CD4-positive, alpha-beta T cell treated with Interferon gamma for 1 hour (primary cell): ENCODE results near the gene FBN2.

ENCODE experiments used
- DNase-seq: peaks from one replicate; pipeline ENCODE4 v3.0.0-alpha.2; 2020

The FBN2 gene

DNA sequence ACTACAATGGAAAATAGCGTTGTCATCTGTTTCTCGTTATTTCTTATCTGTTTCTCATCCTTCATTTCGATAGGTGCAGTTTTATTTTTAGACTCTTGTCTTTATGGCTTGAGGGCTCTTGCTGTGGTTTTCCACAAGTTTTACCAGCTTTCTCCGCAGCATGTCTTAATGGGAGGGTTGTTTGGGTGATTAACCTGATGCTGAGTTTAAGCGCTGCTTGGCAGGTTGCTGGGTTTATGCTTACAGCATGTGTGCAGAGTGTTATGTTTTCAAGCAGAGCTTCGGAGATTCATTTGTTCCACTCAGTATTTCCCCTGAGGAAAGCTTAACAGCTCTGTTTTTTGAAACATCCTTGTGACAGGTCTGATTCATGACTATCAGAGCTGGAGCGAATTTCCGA is 300.5 kb downstream of the FBN2 start:
- no peak for DNase-seq

DNA sequence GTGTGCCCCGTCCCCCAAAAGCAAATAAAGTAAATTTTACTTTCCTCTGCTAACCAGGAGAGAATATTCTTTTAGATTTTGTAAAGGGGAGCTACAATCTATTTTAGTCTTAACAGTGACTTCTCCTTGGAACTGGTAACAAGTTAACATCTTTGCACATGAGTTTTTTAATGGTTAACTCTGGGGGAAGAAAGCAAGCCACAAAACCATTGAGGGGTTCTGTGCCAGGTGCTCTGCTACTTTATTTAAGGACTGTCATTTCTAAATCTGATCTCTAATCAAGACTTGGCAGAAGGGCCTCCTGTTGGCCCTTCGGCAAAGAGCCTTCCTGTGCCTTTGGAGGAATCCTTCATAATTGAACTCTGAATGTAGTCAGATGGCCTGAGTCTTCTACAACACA is 301.0 kb downstream of the FBN2 start:
- DNase-seq, result no peak

GRCh38 chr5:128236334-128236733 is 301.7 kb downstream of the FBN2 start:
- DNase-seq, result no peak

GRCh38 chr5:128234928-128235641 is 303.0 kb downstream of the FBN2 start:
- DNase-seq, result no peak

- DNase-seq, result no peak
Observed at GRCh38 chr5:128228521-128228920, 309.5 kb downstream of the FBN2 start.

DNA sequence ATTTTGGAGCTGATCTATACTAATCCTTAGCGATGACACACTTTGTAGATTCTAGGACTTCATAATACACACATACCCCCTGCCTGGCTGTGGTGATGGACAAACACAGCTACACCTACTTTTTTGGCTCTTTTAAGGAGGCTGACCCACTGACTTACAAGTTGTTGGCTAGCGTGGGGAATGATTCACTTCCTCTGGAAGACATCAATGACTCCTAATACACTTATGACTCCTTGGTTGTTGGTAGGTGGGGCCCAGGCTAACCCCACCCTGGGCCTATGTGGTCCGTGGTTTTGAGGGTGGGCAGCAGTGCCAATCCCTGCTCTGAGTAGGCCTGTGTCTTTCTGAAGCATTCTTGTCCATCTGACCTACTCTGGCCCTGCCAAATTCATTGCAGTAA is 310.0 kb downstream of the FBN2 start:
- no peak for DNase-seq

GRCh38 chr5:128225245-128226030 is 312.6 kb downstream of the FBN2 start:
- no peak for DNase-seq

DNA sequence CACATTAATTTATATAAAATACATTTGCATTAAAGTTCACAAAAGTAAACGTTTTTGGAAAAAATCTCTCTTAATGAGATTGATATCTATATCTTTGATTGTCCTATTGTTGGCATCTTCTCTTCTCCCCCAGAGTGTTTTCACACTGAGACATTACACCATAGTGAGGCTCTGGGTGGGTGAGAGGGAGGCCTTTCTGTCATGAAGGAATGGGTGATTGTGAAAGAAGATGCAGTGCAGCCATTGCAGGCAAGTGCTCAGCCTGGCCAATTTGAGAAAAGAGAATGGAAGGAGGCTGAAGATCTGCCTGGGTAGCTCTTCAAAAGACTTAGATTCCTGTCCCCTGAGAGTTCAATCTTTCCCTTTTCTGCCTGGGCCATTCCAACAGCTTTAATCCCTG is 313.7 kb downstream of the FBN2 start:
- no peak for DNase-seq

- no peak for DNase-seq
Observed at GRCh38 chr5:128220841-128221240, 317.2 kb downstream of the FBN2 start.

DNA sequence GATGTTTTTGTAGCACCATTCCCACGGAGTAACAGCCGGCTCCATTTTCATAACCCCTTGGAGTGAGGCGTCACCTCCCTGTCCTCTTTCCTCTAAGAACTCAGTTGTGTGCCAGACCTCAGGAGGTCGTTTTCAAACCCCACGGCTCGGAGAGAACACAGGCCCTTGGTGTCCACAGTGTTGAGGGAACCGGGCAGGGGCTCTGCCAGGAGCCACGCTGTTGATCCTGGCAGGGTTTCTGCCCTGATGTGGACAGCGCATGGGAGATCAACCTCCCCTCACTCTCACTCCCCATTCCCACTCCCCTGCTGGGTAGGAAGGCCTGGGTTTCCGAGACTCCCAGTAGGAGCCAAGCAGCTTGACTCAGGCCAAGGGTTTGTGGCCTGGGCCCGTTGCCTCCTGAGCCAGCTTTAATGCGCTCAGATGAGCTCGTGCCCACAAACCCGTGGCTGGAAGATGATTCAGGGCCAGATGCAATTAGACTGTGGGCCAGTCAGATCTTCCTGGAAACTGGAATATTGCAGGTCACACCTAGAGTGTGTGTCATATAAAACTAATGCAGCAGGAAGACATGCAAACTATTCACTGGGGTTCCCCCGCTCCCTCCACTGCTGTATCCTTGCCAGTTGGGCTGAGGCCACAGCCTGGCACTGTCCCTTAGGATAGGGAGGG is 321.0 kb downstream of the FBN2 start:
- DNase-seq, result no peak

DNA sequence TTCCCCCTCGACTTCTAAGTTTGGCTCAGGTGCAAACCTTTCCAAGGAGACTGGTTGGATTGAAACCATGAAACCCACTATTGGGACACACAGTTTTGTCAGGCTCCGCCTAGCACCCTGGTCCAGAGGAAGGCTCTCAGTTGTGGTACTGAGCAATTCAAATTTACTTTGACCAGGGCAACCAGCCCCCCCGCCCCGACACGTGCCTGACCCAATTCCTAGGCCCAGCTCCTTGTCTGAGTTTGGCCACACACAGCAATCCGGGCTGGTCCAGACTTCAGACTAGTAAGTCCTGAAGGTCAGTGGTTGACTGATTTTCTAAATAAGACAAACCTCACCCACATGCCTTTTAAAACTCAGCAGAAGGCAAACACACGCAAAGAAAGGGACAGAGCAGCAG is 321.8 kb downstream of the FBN2 start:
- DNase-seq, result no peak

- DNase-seq, result no peak
Observed at GRCh38 chr5:128213833-128214232, 324.2 kb downstream of the FBN2 start.

- no peak for DNase-seq
Observed at GRCh38 chr5:128213340-128213739, 324.7 kb downstream of the FBN2 start.

DNA sequence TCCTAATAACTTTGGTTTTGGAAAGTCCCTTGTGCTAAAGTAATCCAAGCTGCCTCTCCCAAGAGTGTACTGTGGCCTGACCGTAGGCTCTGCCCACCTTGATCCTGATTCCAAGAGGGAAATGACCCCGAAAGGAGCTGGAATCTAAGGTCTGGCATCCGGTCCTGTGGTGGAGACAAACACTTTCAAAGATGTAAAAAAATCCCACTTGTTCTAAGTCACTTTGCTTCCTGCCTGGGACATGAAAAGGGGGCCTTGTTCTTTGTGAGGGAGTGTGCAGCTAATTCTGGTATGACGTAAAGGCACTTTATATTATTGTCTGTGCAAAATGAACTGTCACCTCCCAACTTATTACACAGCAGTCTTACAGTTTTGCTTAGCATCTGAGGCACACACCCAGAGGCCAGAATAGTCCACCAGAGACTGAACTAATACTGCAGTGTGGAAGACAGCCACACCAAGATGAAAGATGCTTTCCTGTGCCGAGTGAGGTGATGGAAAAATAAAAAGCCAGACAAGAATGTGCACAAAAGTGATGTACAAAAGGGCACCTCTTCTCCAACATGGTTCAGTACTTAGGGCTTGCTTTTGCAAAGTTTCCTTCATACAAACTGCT is 325.7 kb downstream of the FBN2 start:
- DNase-seq, result no peak

GRCh38 chr5:128208436-128208835 is 329.6 kb downstream of the FBN2 start:
- DNase-seq, result no peak
